T-helper 1 cell treated with Interleukin-12 subunit alpha and Interleukin-12 subunit beta and Interleukin-4 antibody, amounts not matched to agents 30 ng/mL and 1 ng/mL, for 36 hours (primary cell): ENCODE results near the gene FAM120B. TPM values are rescaled to one million over a fixed set of nuclear protein-coding genes. Genes with fewer than 3 reads are reported as not detected.
"Not testable (repeated sequence)": the region's sequence is repeated elsewhere in the genome, so short reads cannot be mapped to it uniquely, and the experiment has no call there.

Source experiments
- intact Hi-C: fragments of 100-400 bp; cut with micrococcal nuclease; formaldehyde crosslinking; loops from one replicate; pipeline ENCODE4 v1.15.1; 2024
- total RNA-seq: library from RNA; stranded (reverse); gene quantifications from 2 replicates; pipeline ENCODE4 v1.2.3, GENCODE V29; 2022

Gene FAM120B
- total RNA-seq, 1 donor from 2014 or later, result 27.8 TPM

DNA sequence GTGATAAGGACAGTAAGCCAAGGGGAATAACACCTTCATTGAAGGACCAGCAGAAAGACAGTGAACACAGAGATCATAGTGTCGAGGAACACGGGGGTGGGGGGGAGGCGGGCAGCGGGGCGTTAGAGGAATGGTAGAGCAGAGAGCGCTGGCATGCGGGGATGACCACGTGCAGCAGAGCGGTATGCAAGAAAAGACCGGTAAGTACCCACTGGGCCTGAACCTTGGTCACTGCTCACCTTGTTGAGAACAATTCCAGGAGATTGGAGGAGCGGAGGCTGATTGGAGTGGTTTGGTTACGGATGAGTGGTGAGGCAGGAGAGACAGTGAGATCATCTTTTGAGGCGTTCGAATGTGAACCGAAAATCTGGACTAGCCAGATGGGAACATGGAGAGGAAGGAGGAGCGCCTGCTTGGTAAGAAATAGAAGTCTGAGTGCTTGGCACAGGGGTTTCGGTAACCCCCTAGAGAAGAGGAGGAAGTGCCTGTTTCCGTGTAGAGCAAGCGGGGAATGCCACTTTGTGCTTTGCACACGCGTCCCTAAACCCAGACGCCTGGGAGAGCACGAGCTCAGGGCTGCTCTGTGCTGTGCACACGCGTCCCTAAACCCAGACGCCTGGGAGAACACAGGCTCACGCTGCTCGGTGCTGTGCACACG, 70.0 kb downstream of the FAM120B start:
- intact Hi-C loops, result no loop called here

- intact Hi-C loops, result no loop called here
Observed at GRCh38 chr6:170378502-170378901, 71.9 kb downstream of the FAM120B start.

GRCh38 chr6:170381562-170381961, 75.0 kb downstream of the FAM120B start:
- intact Hi-C loops, result no loop called here

DNA sequence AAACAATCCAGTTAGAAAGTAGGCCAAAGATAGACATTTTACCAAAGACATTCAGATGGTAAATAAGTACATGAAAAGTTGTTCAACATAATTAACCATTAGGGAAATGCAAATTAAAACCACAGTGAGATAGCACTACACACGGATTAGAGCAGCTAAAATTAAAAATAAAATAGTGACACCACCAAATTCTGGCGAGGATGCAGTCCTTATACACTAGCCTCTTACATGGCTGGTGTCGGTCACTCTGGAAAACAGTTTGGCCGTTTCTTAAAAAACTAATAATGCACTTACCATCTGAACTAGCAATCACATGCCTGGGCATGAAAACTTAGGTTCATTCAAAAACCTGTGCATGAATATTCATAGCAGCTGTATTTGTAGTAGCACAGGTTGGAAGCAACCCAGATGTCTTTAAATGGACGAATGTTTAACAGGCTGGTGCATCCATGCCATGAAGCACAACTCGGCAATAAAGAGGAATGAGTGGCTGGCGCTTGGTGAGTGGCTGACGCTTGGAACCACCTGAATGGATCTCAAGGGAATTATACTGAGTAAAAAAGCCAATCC, 77.0 kb downstream of the FAM120B start:
- intact Hi-C loops, result no loop called here

DNA sequence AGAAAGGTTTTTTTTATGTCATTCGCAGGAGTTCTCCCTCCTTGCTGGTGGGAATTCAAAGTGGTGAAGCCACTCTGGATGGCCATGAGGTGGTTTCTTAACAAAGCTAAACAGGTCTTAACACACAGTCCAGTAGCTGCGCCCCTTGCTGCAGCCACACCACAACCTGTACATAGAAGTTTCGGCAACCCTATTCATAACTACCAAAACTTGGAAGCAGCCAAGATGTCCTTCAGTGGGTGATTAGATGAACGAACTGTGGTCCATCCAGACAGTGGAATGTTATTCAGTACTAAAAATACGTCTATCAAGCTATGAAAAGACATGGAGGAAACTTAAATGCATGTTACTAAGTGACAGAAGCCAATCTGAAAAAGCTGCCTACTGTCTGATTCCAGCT, 78.9 kb downstream of the FAM120B start:
- intact Hi-C loops, result no loop called here

GRCh38 chr6:170388113-170388512, 81.6 kb downstream of the FAM120B start:
- intact Hi-C loops, result no loop called here

DNA sequence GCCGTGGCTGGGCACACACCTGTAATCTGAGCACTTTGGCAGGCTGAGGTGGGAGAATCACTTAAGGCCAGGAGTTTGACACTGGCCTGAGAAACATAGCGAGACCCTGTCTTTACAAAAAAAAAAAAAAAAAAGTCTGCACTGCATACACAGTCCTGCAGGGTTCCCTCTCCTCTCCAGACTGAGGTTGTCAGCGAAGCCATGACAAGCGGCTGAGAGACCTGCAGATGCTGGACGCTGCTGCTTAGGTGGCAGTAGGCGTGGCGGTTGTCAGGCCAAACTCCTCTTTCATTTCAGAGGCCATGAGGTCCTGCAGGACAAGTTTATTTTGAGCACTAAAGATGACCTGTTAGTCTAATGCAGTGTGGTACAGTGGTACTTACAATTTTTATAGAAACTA, 86.5 kb downstream of the FAM120B start:
- intact Hi-C loops, result no loop called here

GRCh38 chr6:170393807-170394399, 87.3 kb downstream of the FAM120B start:
- intact Hi-C loops, result no loop called here

DNA sequence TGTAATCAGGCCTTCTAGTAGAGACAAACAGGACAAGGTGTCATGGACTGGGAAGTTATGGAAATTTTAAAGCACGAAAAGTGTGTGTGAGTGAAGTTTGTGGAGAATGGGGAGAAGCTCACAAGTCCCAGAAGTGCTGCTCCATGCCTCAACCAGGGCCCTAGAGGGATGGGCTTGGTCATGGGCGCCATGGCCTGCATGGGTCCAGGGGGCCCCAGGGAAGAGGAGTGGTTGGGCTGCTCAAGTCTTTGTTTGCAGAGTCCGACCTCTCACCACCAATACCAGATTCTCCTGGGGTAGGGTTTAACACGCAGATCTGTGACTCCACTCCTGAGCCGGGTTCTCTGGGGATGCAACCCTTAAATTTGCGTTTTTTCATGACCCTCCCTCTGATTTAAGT, 88.4 kb downstream of the FAM120B start:
- intact Hi-C loops, result no loop called here

DNA sequence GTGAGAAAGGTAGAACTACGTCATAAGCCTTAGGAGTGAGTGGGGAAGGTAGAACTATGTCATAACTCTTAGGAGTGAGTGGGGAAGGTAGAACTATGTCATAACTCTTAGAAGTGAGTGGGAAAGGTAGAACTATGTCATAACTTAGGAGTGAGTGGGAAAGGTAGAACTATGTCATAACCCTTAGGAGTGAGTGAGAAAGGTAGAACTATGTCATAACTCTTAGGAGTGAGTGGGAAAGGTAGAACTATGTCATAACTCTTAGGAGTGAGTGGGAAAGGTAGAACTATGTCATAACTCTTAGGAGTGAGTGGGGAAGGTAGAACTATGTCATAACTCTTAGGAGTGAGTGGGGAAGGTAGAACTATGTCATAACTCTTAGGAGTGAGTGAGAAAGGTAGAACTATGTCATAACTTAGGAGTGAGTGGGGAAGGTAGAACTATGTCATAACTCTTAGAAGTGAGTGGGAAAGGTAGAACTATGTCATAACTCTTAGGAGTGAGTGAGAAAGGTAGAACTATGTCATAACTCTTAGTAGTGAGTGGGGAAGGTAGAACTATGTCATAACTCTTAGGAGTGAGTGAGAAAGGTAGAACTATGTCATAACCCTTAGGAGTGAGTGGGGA, 92.3 kb downstream of the FAM120B start:
- intact Hi-C loops, result not testable (repeated sequence)

- intact Hi-C loops, result not testable (repeated sequence)
Observed at GRCh38 chr6:170399955-170400558, 93.5 kb downstream of the FAM120B start.

GRCh38 chr6:170402318-170403040, 95.9 kb downstream of the FAM120B start:
- intact Hi-C loops, result no loop called here

DNA sequence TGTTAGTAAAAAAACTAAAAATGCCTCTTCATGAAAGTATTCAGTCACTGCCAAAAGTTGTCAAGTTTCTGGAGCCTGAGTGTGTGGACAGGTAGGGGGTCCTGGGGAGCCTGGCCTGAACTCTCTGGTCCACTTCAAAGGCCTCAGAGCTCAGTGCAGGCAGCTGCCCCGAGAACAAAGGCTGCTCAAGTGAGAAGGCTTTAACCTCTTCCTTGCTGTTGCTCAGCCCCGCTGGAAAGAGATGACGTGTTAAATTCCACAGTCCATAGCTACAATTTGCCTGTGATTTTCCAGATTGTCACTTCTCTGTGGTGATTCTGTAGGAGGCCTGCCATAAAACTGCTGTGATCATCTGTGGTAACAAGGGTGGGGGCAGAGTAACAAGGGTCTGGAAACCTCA, 96.9 kb downstream of the FAM120B start:
- intact Hi-C loops, result no loop called here

DNA sequence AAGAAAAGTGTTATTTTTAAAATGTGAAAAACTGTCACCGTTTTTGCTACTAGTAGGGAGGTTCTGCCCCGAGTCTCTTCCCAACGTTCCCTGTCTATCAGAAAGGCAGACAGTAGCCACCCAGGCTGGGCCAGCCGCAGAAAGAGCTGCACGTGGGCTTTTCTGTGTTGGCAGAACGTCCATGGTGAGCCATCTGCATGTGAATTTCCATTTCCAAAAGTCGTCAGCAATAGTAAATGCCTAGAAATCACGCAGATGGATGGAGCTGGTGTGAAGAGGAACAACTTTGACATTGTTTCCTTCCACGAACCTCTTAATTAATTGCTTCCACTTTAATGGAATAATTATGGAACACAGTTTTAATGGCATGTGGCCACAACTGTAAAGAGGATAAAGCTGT, 97.5 kb downstream of the FAM120B start:
- intact Hi-C loops, result no loop called here

DNA sequence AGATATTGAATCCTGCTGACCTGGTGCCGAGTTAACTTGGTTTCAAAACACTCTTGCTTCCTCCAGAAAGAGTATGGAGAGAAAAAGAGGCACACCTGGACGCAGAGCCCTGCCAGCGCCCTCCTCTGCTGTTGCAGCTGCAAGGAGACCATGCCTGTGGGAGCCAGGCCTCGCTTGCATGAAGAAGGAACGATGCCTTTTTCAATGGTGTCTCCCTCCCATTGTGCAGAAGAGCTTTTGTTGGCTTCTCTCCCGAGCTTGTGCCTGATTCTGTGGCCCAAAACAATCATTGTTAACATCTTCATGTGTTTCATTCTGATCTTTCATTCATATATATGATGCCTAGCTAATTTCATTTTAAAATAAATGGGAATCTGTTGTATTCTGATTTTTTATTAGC, 98.1 kb downstream of the FAM120B start:
- intact Hi-C loops, result no loop called here

DNA sequence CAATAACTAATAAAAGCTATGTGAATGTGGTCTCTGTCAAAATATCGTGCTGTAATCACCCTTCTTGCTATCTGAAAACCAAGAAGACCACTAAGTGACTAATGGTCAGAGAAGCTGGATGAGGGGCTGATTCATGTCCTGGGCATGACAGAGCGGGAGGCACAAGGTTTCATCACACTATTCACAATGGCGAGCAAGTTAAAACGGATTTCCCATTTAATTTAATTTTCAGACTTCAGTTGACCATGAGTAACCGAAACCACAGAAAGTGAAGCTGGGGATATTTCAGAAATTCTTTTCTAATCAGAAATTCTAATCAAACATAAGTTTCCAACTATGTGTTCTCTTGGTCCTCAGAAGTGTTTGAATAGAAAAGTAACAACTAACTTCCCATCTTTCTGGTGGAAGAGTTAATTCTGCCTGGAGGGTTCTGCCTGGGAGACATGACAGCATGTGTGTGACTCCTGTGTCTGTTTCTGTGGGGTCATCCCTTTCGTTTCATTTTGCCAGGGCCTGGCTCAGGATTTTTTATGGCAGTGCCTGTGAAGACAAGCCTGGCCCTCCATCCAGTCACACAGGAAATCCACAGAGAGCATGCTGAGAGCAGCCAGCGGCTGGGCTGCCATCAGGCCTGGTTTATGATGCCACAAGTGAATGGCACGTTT, 98.9 kb downstream of the FAM120B start:
- intact Hi-C loops, result no loop called here

GRCh38 chr6:170407200-170407599, 100.6 kb downstream of the FAM120B start:
- intact Hi-C loops, result no loop called here

GRCh38 chr6:170407932-170408331, 101.4 kb downstream of the FAM120B start:
- intact Hi-C loops, result no loop called here

DNA sequence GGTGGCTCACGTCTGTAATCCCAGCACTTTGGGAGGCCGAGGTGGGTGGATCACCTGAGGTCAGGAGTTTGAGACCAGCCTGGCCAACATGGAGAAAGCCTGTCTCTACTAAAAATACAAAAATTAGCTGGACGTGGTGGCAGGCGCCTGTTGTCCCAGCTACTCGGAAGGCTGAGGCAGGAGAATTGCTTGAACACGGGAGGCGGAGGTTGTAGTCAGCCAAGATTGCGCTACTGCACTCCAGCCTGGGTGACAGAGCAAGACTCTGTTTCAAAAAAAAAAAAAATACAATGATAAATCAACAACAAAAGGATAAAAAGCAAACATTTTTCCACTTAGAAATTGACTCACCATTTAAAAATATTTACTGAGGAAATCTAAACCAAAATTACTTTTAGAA, 103.2 kb downstream of the FAM120B start:
- intact Hi-C loops, result not testable (repeated sequence)

DNA sequence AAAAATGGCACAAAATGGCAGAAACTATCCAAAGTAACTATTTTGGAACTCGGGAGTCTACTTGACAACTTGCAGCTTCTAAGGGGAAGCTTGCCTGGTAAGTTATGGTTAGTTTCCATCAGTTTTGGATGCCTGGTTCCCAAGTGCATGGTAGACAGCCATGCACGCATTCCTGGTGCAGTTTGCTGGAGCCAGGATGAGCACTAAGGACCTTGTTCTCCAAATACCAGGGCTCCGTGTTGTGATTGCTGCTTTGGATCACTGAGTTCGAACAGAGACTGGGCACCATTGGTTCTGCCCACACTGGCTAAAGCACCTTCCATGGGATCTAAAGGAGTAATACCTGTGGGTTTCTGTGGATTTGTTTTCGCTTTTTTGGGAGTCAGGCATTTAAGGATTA, 103.7 kb downstream of the FAM120B start:
- intact Hi-C loops, result no loop called here

- intact Hi-C loops, result no loop called here
Observed at GRCh38 chr6:170415318-170415717, 108.8 kb downstream of the FAM120B start.
